ENCODE measurements around the gene CACNB2. TPM values are rescaled to one million over a fixed set of nuclear protein-coding genes. Genes with fewer than 3 reads are reported as not detected.

The CACNB2 gene
- total and polyA plus RNA-seq, 4 donors, result 0.38 to 3.1 (median 0.83) TPM

GRCh38 chr10:18323916-18324315, 183.7 kb downstream of the CACNB2 start:
- DNase-seq (ENCODE audit: low spot score), result no peak
- 93% methylated on average over 2 of the region's 2 CpGs for WGBS
- Histone ChIP-seq H3K27me3 (ENCODE audit: control insufficient read depth in 4 of 4, insufficient read depth in 4 of 4, low read length in 3 of 4) (no peaks in the 10 kb centered on the region), H3K4me3 (ENCODE audit: low read depth in 1 of 3, low read length in 3 of 3) (no peak overlapping the region), H3K9me3 (ENCODE audit: control insufficient read depth in 4 of 4, low read length in 3 of 4) (no peaks in the 10 kb centered on the region), H3K4me1 (ENCODE audit: control insufficient read depth in 4 of 4, insufficient read depth in 4 of 4, low read length in 3 of 4) (peaks cover 2 to 13% (median 10%) of the 10 kb centered on the region in 4 donors), H3K36me3 (ENCODE audit: control insufficient read depth in 4 of 4, insufficient read depth in 3 of 4, low read depth in 1 of 4, low read length in 3 of 4) (no peaks in the 10 kb centered on the region), H3K27ac (ENCODE audit: low read depth in 1 of 2, low read length in 2 of 2) (no peak overlapping the region), H3K9ac (ENCODE audit: low read depth in 1 of 2, low read length in 2 of 2) (no peak overlapping the region)
- TF ChIP-seq FOXA2 (IDR thresholded peaks at IDR 0.05), result no peak
- no peak for TF ChIP-seq TAF1 (conservative IDR thresholded peaks at IDR 0.05)
- no peak for TF ChIP-seq JUND (IDR thresholded peaks at IDR 0.05)
- TF ChIP-seq HNF4A (conservative IDR thresholded peaks at IDR 0.05), result no peak
- TF ChIP-seq SP1 (IDR thresholded peaks at IDR 0.05), result no peak
- no peak for TF ChIP-seq FOXA1 (IDR thresholded peaks at IDR 0.05)
- no peak for TF ChIP-seq GABPA (IDR thresholded peaks at IDR 0.05 in 1 of 2, conservative IDR thresholded peaks at IDR 0.05 in 1 of 2)
- no peak for TF ChIP-seq NR2F2 (IDR thresholded peaks at IDR 0.05)
- no peak for TF ChIP-seq ZBTB33 (IDR thresholded peaks at IDR 0.05)
- no peak for TF ChIP-seq RAD21 (IDR thresholded peaks at IDR 0.05)
- no peak for TF ChIP-seq ATF3 (IDR thresholded peaks at IDR 0.05)
- TF ChIP-seq RXRA (IDR thresholded peaks at IDR 0.05), result no peak

- DNase-seq (ENCODE audit: low spot score), result no peak
- H3K4me3 ChIP-seq (ENCODE audit: low read depth in 1 of 3, low read length in 3 of 3), result no peak overlapping the region
- H3K4me1 ChIP-seq (ENCODE audit: control insufficient read depth in 4 of 4, insufficient read depth in 4 of 4, low read length in 3 of 4), result peaks cover 2 to 13% (median 10%) of the 10 kb centered on the region in 4 donors
- no peak overlapping the region for H3K9ac ChIP-seq (ENCODE audit: low read depth in 1 of 2, low read length in 2 of 2)
- H3K9me3 ChIP-seq (ENCODE audit: control insufficient read depth in 4 of 4, low read length in 3 of 4), result no peaks in the 10 kb centered on the region
- H3K36me3 ChIP-seq (ENCODE audit: control insufficient read depth in 4 of 4, insufficient read depth in 3 of 4, low read depth in 1 of 4, low read length in 3 of 4), result no peaks in the 10 kb centered on the region
- no peak overlapping the region for H3K27ac ChIP-seq (ENCODE audit: low read depth in 1 of 2, low read length in 2 of 2)
- TF ChIP-seq SP1 (IDR thresholded peaks at IDR 0.05) (no peak), TAF1 (conservative IDR thresholded peaks at IDR 0.05) (no peak), RXRA (IDR thresholded peaks at IDR 0.05) (no peak), ZBTB33 (IDR thresholded peaks at IDR 0.05) (no peak)
- H3K27me3 ChIP-seq (ENCODE audit: control insufficient read depth in 4 of 4, insufficient read depth in 4 of 4, low read length in 3 of 4), result no peaks in the 10 kb centered on the region
These were observed 185.2 kb downstream of the CACNB2 start for GRCh38 chr10:18325410-18325809.

- 41% methylated on average over 5 of the region's 5 CpGs for WGBS
- no peak for DNase-seq (ENCODE audit: low spot score)
- no peak overlapping the region for H3K27ac ChIP-seq (ENCODE audit: low read depth in 1 of 2, low read length in 2 of 2)
- TF ChIP-seq SP1 (IDR thresholded peaks at IDR 0.05) (peak; percentile 47), HNF4G (IDR thresholded peaks at IDR 0.05) (no peak), REST (IDR thresholded peaks at IDR 0.05) (peak; percentile 27), MAX (IDR thresholded peaks at IDR 0.05) (no peak), NR2F2 (IDR thresholded peaks at IDR 0.05) (no peak), HNF4A (conservative IDR thresholded peaks at IDR 0.05) (peak; percentile 74 to 75), RAD21 (IDR thresholded peaks at IDR 0.05) (peak; percentile 20 to 23), JUND (IDR thresholded peaks at IDR 0.05) (peak; percentile 33 to 38), GABPA (IDR thresholded peaks at IDR 0.05 in 1 of 2, conservative IDR thresholded peaks at IDR 0.05 in 1 of 2) (no peak), FOXA2 (IDR thresholded peaks at IDR 0.05) (peak; percentile 96), YY1 (IDR thresholded peaks at IDR 0.05) (peak; percentile 92), FOXA1 (IDR thresholded peaks at IDR 0.05) (peak; percentile 99), TAF1 (conservative IDR thresholded peaks at IDR 0.05) (no peak), ZBTB33 (IDR thresholded peaks at IDR 0.05) (peak; percentile 25), RXRA (IDR thresholded peaks at IDR 0.05) (peak; percentile 26 to 37)
- no peaks in the 10 kb centered on the region for H3K27me3 ChIP-seq (ENCODE audit: control insufficient read depth in 4 of 4, insufficient read depth in 4 of 4, low read length in 3 of 4)
- no peaks in the 10 kb centered on the region for H3K36me3 ChIP-seq (ENCODE audit: control insufficient read depth in 4 of 4, insufficient read depth in 3 of 4, low read depth in 1 of 4, low read length in 3 of 4)
- peaks cover 2 to 13% (median 10%) of the 10 kb centered on the region in 4 donors for H3K4me1 ChIP-seq (ENCODE audit: control insufficient read depth in 4 of 4, insufficient read depth in 4 of 4, low read length in 3 of 4)
- H3K9ac ChIP-seq (ENCODE audit: low read depth in 1 of 2, low read length in 2 of 2), result no peak overlapping the region
- H3K4me3 ChIP-seq (ENCODE audit: low read depth in 1 of 3, low read length in 3 of 3), result no peak overlapping the region
- no peaks in the 10 kb centered on the region for H3K9me3 ChIP-seq (ENCODE audit: control insufficient read depth in 4 of 4, low read length in 3 of 4)
These were observed 185.8 kb downstream of the CACNB2 start for GRCh38 chr10:18325889-18326531.

Measured in liver (tissue), 9 donors.